Transverse colon (tissue), 4 donors: ENCODE data around the gene FBH1. TPM values are rescaled to one million over a fixed set of nuclear protein-coding genes. Genes with fewer than 3 reads are reported as not detected.

Experiments
- DNase-seq: peaks from one replicate; pipeline ENCODE4 v3.0.0-alpha.2; 2019
- H3K27ac ChIP-seq, 4 donors: fragments of 200-600 bp; sonication (generic); 2 replicates each; pipeline ENCODE4 v1.5.1; 2016 to 2018; ENCODE audit warnings: inconsistent platforms in 4 of 4
- H3K27me3 ChIP-seq: fragments of 200-600 bp; sonication (generic); 2 replicates; pipeline ENCODE4 v1.5.1; 2017; ENCODE audit warnings: inconsistent platforms
- H3K36me3 ChIP-seq, 4 donors: fragments of 200-600 bp; sonication (generic); 2 replicates each; pipeline ENCODE4 v1.5.1; 2017 to 2019; ENCODE audit warnings: inconsistent platforms in 4 of 4
- H3K4me1 ChIP-seq, 4 donors: fragments of 200-600 bp; sonication (generic); 2 replicates each; pipeline ENCODE4 v1.5.1; 2017 to 2020; ENCODE audit warnings: inconsistent platforms in 4 of 4
- H3K4me3 ChIP-seq, 4 donors: fragments of 200-600 bp; sonication (generic); 1 replicate in 1 of 4; 2 replicates in 3 of 4; pipeline versions ENCODE4 v1.5.1 to v1.6.1; 2017 to 2019; ENCODE audit warnings: inconsistent platforms in 4 of 4
- H3K9me3 ChIP-seq, 2 donors: fragments of 200-600 bp; sonication (generic); 2 replicates each; pipeline ENCODE4 v1.5.1; 2017 to 2019; ENCODE audit warnings: inconsistent platforms in 2 of 2
- EP300 ChIP-seq: sonication (generic); formaldehyde crosslinking; IDR thresholded peaks from one replicate; pipeline ENCODE4 v1.6.1; 2017; ENCODE audit warnings: antibody characterized with exemption, low read depth
- POLR2A ChIP-seq: fragments of 450-650 bp; IDR thresholded peaks from one replicate; pipeline ENCODE4 v1.6.1; 2016; ENCODE audit warnings: antibody characterized with exemption, mild to moderate bottlenecking, moderate library complexity
- POLR2AphosphoS5 ChIP-seq, 3 donors: sonication (generic); formaldehyde crosslinking; IDR thresholded peaks; one replicate each; pipeline ENCODE4 v1.6.1; 2016; ENCODE audit warnings: antibody characterized with exemption in 3 of 3
- WGBS, 2 donors: methylation state at CpG; one replicate each; pipeline ENCODE4 v1.1.5; 2018; ENCODE audit warnings: low coverage in 1 of 2; 5-methylcytosine and 5-hydroxymethylcytosine counted together
- in situ Hi-C, 4 donors: fragments of 200-750 bp; cut with MboI; loops; one replicate each; pipeline versions ENCODE4 v1.15.0 to v1.15.1; 2017; ENCODE audit warnings: low sequenced_read_pairs in 3 of 4, low pct_ligation_motif_present in 1 of 4, low pct_unique_long_range_greater_than_20kb in 1 of 4
- intact Hi-C: fragments of 100-400 bp; cut with DNase I; formaldehyde crosslinking; loops from one replicate; pipeline ENCODE4 v1.15.1; 2023; ENCODE audit warnings: low total_unique reads
- total RNA-seq, 4 donors: library from RNA; depleted of rRNA; stranded (reverse); fragments of >200 nt; gene quantifications; one replicate each; pipeline ENCODE4 v1.1.0, GENCODE V29; 2016
- TF ChIP-seq, protein P1 (sequence below), 5 experiments: fragments of 200-600 bp in 3 of 5; fragments of 450-650 bp in 2 of 5; sonication (generic) in 3 of 5; IDR thresholded peaks; 1 replicate in 2 of 5; 2 replicates in 3 of 5; pipeline ENCODE4 v1.5.1; 2016 to 2017; ENCODE audit warnings: antibody characterized with exemption in 5 of 5, inconsistent platforms in 3 of 5, mild to moderate bottlenecking in 2 of 5, moderate library complexity in 1 of 5

FBH1 gene
- total RNA-seq, 4 donors from 2014 or later = 101 to 143 (median 120) TPM

GRCh38 chr10:5913736-5914135 is 23.7 kb downstream of the FBH1 start:
- TF ChIP-seq, protein P1, sequence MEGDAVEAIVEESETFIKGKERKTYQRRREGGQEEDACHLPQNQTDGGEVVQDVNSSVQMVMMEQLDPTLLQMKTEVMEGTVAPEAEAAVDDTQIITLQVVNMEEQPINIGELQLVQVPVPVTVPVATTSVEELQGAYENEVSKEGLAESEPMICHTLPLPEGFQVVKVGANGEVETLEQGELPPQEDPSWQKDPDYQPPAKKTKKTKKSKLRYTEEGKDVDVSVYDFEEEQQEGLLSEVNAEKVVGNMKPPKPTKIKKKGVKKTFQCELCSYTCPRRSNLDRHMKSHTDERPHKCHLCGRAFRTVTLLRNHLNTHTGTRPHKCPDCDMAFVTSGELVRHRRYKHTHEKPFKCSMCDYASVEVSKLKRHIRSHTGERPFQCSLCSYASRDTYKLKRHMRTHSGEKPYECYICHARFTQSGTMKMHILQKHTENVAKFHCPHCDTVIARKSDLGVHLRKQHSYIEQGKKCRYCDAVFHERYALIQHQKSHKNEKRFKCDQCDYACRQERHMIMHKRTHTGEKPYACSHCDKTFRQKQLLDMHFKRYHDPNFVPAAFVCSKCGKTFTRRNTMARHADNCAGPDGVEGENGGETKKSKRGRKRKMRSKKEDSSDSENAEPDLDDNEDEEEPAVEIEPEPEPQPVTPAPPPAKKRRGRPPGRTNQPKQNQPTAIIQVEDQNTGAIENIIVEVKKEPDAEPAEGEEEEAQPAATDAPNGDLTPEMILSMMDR (IDR thresholded peaks at IDR 0.05) = no peak
- no peak for TF ChIP-seq POLR2AphosphoS5 (IDR thresholded peaks at IDR 0.05)
- no peak for TF ChIP-seq EP300
- no peak for TF ChIP-seq POLR2A
- DNase-seq = no peak
- intact Hi-C loops = no loop called here
- peaks cover 0 to 90% (median 38%) of the 10 kb centered on the region in 4 donors for H3K36me3 ChIP-seq
- no peaks in the 10 kb centered on the region for H3K27me3 ChIP-seq
- no peaks in the 10 kb centered on the region for H3K9me3 ChIP-seq
- H3K4me1 ChIP-seq = no peaks in the 10 kb centered on the region
- 81 to 82% methylated on average over 3 to 4 of the region's 4 CpGs for WGBS, 2 donors
- in situ Hi-C loops = no loop called here
- H3K4me3 ChIP-seq = no peak overlapping the region
- peak overlapping the region in 1 of 4 donors; percentile 27 for H3K27ac ChIP-seq

DNA sequence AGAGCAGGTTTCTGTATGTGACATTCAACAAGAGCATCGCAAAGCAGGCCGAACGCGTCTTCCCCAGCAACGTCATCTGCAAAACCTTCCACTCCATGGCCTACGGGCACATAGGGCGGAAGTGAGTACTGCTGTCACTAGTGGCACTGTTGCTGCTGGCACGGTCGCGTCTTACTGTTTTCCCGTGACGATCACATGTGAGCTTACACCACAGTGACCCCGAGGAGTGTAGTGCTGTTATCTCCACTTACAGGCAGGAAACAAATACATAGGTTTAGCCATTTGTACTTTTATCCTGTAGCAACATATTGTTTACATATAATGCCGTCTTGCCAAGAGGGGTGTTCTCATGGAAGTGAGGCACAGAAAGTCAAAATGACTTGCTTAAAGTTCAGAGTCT is 25.4 kb downstream of the FBH1 start:
- WGBS, 2 donors = 91% methylated on average over 14 of the region's 14 CpGs; no CpG with 5 or more reads in 1 of the 2 donors
- H3K9me3 ChIP-seq = no peaks in the 10 kb centered on the region
- TF ChIP-seq EP300 (no peak), POLR2A (no peak), POLR2AphosphoS5 (IDR thresholded peaks at IDR 0.05) (no peak)
- TF ChIP-seq, protein P1 (IDR thresholded peaks at IDR 0.05) = no peak
- intact Hi-C loops (no loop called here), in situ Hi-C loops (no loop called here)
- peaks cover 0 to 91% (median 37%) of the 10 kb centered on the region in 4 donors for H3K36me3 ChIP-seq
- no peak overlapping the region for H3K27ac ChIP-seq
- no peak for DNase-seq
- H3K27me3 ChIP-seq = no peaks in the 10 kb centered on the region
- H3K4me1 ChIP-seq = no peaks in the 10 kb centered on the region
- no peak overlapping the region for H3K4me3 ChIP-seq

GRCh38 chr10:5917305-5917704 is 27.3 kb downstream of the FBH1 start:
- Histone ChIP-seq H3K36me3 (peaks cover 0 to 93% (median 39%) of the 10 kb centered on the region in 4 donors), H3K9me3 (no peaks in the 10 kb centered on the region), H3K27ac (no peak overlapping the region), H3K27me3 (no peaks in the 10 kb centered on the region), H3K4me1 (no peaks in the 10 kb centered on the region), H3K4me3 (no peak overlapping the region)
- intact Hi-C loops = no loop called here
- DNase-seq = no peak
- in situ Hi-C loops = no loop called here
- TF ChIP-seq EP300 (no peak), POLR2A (no peak), POLR2AphosphoS5 (IDR thresholded peaks at IDR 0.05) (no peak)
- TF ChIP-seq, protein P1 (IDR thresholded peaks at IDR 0.05) = no peak
- 94 to 96% methylated on average over 11 to 13 of the region's 13 CpGs for WGBS, 2 donors

GRCh38 chr10:5918763-5919162 is 28.7 kb downstream of the FBH1 start:
- TF ChIP-seq POLR2AphosphoS5 (IDR thresholded peaks at IDR 0.05) = no peak
- TF ChIP-seq, protein P1 (IDR thresholded peaks at IDR 0.05) = no peak
- no peak for TF ChIP-seq POLR2A
- TF ChIP-seq EP300 = no peak

More at GRCh38 chr10:5918763-5919162, 28.7 kb downstream of the FBH1 start:
- Histone ChIP-seq H3K27ac (no peak overlapping the region), H3K36me3 (peaks cover 0 to 94% (median 44%) of the 10 kb centered on the region in 4 donors), H3K9me3 (no peaks in the 10 kb centered on the region), H3K4me1 (no peaks in the 10 kb centered on the region), H3K4me3 (no peak overlapping the region), H3K27me3 (no peaks in the 10 kb centered on the region)
- in situ Hi-C loops (no loop called here), intact Hi-C loops (no loop called here)
- 98 to 100% methylated on average over 2 to 4 of the region's 4 CpGs for WGBS, 2 donors
- DNase-seq = no peak
